Lung (tissue), 12 donors: ENCODE data around the gene PRCD. TPM values are rescaled to one million over a fixed set of nuclear protein-coding genes. Genes with fewer than 3 reads are reported as not detected.
"Not testable (repeated sequence)": the region's sequence is repeated elsewhere in the genome, so short reads cannot be mapped to it uniquely, and the experiment has no call there.

ENCODE experiments used
- ATAC-seq: fragments of 200-7000 bp; cut with Tn5 transposase; one replicate; pipeline ENCODE4 v1.9.1; 2020; ENCODE audit warnings: moderate number of reproducible peaks; ENCODE audit not compliant: insufficient read depth, low FRiP score
- DNase-seq, 3 donors: peaks; one replicate each; pipeline ENCODE4 v3.0.0-alpha.2; 2013 to 2017
- H3K27ac ChIP-seq, 2 donors: one replicate each; pipeline ENCODE4 v1.5.1; 2013; ENCODE audit warnings: mild to moderate bottlenecking in 2 of 2, moderate library complexity in 2 of 2, control low read depth in 1 of 2, inconsistent platforms in 1 of 2, low read depth in 1 of 2, low read length in 1 of 2
- H3K27me3 ChIP-seq, 3 donors: one replicate each; pipeline ENCODE4 v1.5.1; 2013; ENCODE audit warnings: low read length in 2 of 3; ENCODE audit not compliant: control insufficient read depth in 3 of 3, insufficient read depth in 3 of 3
- H3K36me3 ChIP-seq, 4 donors: one replicate each; pipeline ENCODE4 v1.5.1; 2013; ENCODE audit warnings: low read length in 4 of 4, mild to moderate bottlenecking in 1 of 4, moderate library complexity in 1 of 4; ENCODE audit not compliant: control insufficient read depth in 4 of 4, insufficient read depth in 4 of 4
- H3K4me1 ChIP-seq, 5 donors: one replicate each; pipeline ENCODE4 v1.5.1; 2013; ENCODE audit warnings: low read length in 5 of 5, mild to moderate bottlenecking in 2 of 5, moderate library complexity in 1 of 5; ENCODE audit not compliant: control insufficient read depth in 5 of 5, insufficient read depth in 5 of 5
- H3K4me3 ChIP-seq: one replicate; pipeline ENCODE4 v1.5.1; 2013; ENCODE audit warnings: mild to moderate bottlenecking, control low read depth, moderate library complexity
- H3K9ac ChIP-seq, 2 donors: one replicate each; pipeline ENCODE4 v1.5.1; 2013; ENCODE audit warnings: low read length in 2 of 2, control low read depth in 1 of 2; ENCODE audit not compliant: insufficient read depth in 1 of 2
- H3K9me3 ChIP-seq, 4 donors: one replicate each; pipeline ENCODE4 v1.5.1; 2013; ENCODE audit warnings: low read length in 3 of 4, mild to moderate bottlenecking in 1 of 4, moderate library complexity in 1 of 4; ENCODE audit not compliant: control insufficient read depth in 4 of 4, insufficient read depth in 3 of 4
- CTCF ChIP-seq: IDR thresholded peaks from 2 replicates; pipeline ENCODE4 v1.5.1; 2012; ENCODE audit warnings: mild to moderate bottlenecking; ENCODE audit errors: control extremely low read depth, extremely low read depth
- WGBS, 2 donors: extraction: QIAGEN DNeasy Blood & Tissue Kit; methylation state at CpG; one replicate each; pipeline ENCODE4 v1.1.7; 2013; 5-methylcytosine and 5-hydroxymethylcytosine counted together
- polyA plus RNA-seq, 2 donors: library from polyadenylated mRNA; stranded (reverse); fragments of 200-250 nt; gene quantifications; one replicate each; pipeline ENCODE4 v1.2.1, GENCODE V29; 2013
- total RNA-seq, 2 donors: library from RNA; depleted of rRNA in 1 of 2; stranded (reverse); fragments of >200 nt in 1 of 2; gene quantifications; one replicate each; pipeline ENCODE4 v1.2.1, GENCODE V29; 2014 to 2021
- donor health status: control.
- donor health status: control.
- donor health status: Bipolar disorder and iron deficiency.
- donor health status: healthy.
- donor health status: DM: yes; HTN: yes; CAD: no.

The PRCD gene
- total and polyA plus RNA-seq, 4 donors: 2.0 to 11.3 (median 5.6) TPM

- peak in 2 of 3 donors; percentile 50 to 76 for DNase-seq
- no peak overlapping the region for H3K27ac ChIP-seq
- ATAC-seq: no peak
- no peak overlapping the region for H3K9ac ChIP-seq
- no peaks in the 10 kb centered on the region for H3K9me3 ChIP-seq
- no peak for TF ChIP-seq CTCF
- H3K36me3 ChIP-seq: no peaks in the 10 kb centered on the region
- no peak overlapping the region for H3K4me3 ChIP-seq
- no peaks in the 10 kb centered on the region for H3K27me3 ChIP-seq
- H3K4me1 ChIP-seq: peaks cover 0 to 23% (median 5%) of the 10 kb centered on the region in 5 donors
- 74 to 79% methylated on average over 13 of the region's 13 CpGs for WGBS, 2 donors
Observed at GRCh38 chr17:76511668-76512365, 28.0 kb upstream of the PRCD start.

- H3K4me1 ChIP-seq: peaks cover 0 to 23% (median 5%) of the 10 kb centered on the region in 5 donors
- DNase-seq (no peak), ATAC-seq (no peak)
- H3K27me3 ChIP-seq: no peaks in the 10 kb centered on the region
- no peak overlapping the region for H3K4me3 ChIP-seq
- no peak overlapping the region for H3K9ac ChIP-seq
- no peak for TF ChIP-seq CTCF
- no peak overlapping the region for H3K27ac ChIP-seq
- 84 to 88% methylated on average over 22 of the region's 22 CpGs for WGBS, 2 donors
- no peaks in the 10 kb centered on the region for H3K36me3 ChIP-seq
- no peaks in the 10 kb centered on the region for H3K9me3 ChIP-seq
Observed at GRCh38 chr17:76512366-76513305, 27.2 kb upstream of the PRCD start.

GRCh38 chr17:76513306-76513692, 26.5 kb upstream of the PRCD start:
- DNase-seq (no peak), ATAC-seq (no peak)
- H3K36me3 ChIP-seq: no peaks in the 10 kb centered on the region
- H3K9me3 ChIP-seq: no peaks in the 10 kb centered on the region
- H3K27ac ChIP-seq: no peak overlapping the region
- no peak overlapping the region for H3K4me3 ChIP-seq
- no peaks in the 10 kb centered on the region for H3K27me3 ChIP-seq
- no peak overlapping the region for H3K9ac ChIP-seq
- H3K4me1 ChIP-seq: peaks cover 0 to 23% (median 5%) of the 10 kb centered on the region in 5 donors
- no peak for TF ChIP-seq CTCF
- WGBS, 2 donors: 72 to 79% methylated on average over 6 of the region's 6 CpGs

GRCh38 chr17:76514355-76514754, 25.5 kb upstream of the PRCD start:
- not testable (repeated sequence) for H3K27me3 ChIP-seq, H3K9me3 ChIP-seq, H3K36me3 ChIP-seq, DNase-seq, ATAC-seq, H3K4me3 ChIP-seq, H3K9ac ChIP-seq, H3K27ac ChIP-seq
- WGBS, 2 donors: 96 to 98% methylated on average over 6 of the region's 6 CpGs
- peaks cover 0 to 26% (median 10%) of the 10 kb centered on the region in 5 donors for H3K4me1 ChIP-seq
